ENCODE measurements around the gene NHSL1.

NHSL1 gene

GRCh38 chr6:138378463-138378862 lies 120.8 kb downstream of the NHSL1 start:
- H3K4me3 ChIP-seq (ENCODE audit: low read depth, low read length): no peak overlapping the region
- TF ChIP-seq CTCF (IDR thresholded peaks at IDR 0.05; ENCODE audit: low read depth, low read length): no peak

GRCh38 chr6:138377844-138378243 lies 121.5 kb downstream of the NHSL1 start, which contains the start of gene SMIM28:
Gene SMIM28 (plus strand): TSS chr6:138377905. CDS start chr6:138378073, 168 bp downstream.
- TF ChIP-seq CTCF (IDR thresholded peaks at IDR 0.05; ENCODE audit: low read depth, low read length): no peak
- H3K4me3 ChIP-seq (ENCODE audit: low read depth, low read length): no peak within 1 kb of the TSS

- TF ChIP-seq CTCF (IDR thresholded peaks at IDR 0.05; ENCODE audit: low read depth, low read length): no peak
- H3K4me3 ChIP-seq (ENCODE audit: low read depth, low read length): no peak overlapping the region
These were observed 122.3 kb downstream of the NHSL1 start for GRCh38 chr6:138377042-138377441.

GRCh38 chr6:138374815-138375214 lies 124.5 kb downstream of the NHSL1 start:
- no peak for TF ChIP-seq CTCF (IDR thresholded peaks at IDR 0.05; ENCODE audit: low read depth, low read length)
- H3K4me3 ChIP-seq (ENCODE audit: low read depth, low read length): no peak overlapping the region

GRCh38 chr6:138374230-138374629 lies 125.1 kb downstream of the NHSL1 start:
- no peak overlapping the region for H3K4me3 ChIP-seq (ENCODE audit: low read depth, low read length)
- TF ChIP-seq CTCF (IDR thresholded peaks at IDR 0.05; ENCODE audit: low read depth, low read length): no peak

- TF ChIP-seq CTCF (IDR thresholded peaks at IDR 0.05; ENCODE audit: low read depth, low read length): no peak
- H3K4me3 ChIP-seq (ENCODE audit: low read depth, low read length): no peak overlapping the region
These were observed 126.4 kb downstream of the NHSL1 start for GRCh38 chr6:138372711-138373463.

Measured in WI38 (cell line).